Measurements from ENCODE around the gene P2RY8.

DNA sequence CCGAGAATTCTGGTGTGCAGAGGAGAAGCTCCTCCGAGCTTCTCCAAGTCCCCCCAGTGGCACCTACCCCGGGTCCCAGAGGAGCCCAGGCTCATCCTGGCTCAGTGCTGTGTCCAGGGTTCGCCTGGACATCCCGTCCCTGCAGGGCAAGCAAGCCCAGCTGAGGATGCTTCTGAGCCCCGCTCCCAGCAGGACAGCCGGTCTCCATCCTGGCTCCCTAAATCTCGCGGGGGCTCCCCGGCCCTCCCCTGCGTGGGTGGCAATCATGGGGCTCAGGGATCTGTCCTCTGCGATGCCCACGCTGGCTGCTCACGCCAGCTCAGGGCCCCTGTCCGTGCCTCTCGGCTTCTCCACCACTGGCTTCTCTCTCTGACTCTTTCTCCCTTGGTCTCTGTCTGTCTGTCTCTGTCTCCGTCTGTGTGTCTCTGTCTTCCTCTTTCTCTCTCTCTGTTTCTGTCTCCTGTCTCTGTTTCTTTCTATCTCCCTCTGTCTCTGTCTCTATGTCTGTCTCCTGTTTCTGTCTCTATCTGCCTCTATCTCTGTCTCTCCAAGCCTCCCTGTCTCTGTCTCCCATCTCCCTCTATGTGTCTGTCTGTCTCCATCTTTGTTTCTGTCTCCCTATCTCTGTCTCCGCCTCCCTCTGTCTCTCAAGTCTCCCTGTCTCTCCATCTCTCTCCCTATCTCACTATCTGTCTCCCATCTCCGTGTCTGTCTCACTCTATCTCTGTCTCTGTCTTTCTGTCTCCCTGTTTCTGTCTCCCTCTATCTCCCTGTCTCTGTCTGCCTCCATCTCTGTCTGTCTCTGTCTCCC is 117.2 kb downstream of the P2RY8 start:
- TF ChIP-seq, protein P1, sequence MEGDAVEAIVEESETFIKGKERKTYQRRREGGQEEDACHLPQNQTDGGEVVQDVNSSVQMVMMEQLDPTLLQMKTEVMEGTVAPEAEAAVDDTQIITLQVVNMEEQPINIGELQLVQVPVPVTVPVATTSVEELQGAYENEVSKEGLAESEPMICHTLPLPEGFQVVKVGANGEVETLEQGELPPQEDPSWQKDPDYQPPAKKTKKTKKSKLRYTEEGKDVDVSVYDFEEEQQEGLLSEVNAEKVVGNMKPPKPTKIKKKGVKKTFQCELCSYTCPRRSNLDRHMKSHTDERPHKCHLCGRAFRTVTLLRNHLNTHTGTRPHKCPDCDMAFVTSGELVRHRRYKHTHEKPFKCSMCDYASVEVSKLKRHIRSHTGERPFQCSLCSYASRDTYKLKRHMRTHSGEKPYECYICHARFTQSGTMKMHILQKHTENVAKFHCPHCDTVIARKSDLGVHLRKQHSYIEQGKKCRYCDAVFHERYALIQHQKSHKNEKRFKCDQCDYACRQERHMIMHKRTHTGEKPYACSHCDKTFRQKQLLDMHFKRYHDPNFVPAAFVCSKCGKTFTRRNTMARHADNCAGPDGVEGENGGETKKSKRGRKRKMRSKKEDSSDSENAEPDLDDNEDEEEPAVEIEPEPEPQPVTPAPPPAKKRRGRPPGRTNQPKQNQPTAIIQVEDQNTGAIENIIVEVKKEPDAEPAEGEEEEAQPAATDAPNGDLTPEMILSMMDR (IDR thresholded peaks at IDR 0.05; ENCODE audit: low read depth, low read length, poor library complexity, severe bottlenecking), result no peak
- TF ChIP-seq EZH2phosphoT487 (IDR thresholded peaks at IDR 0.05; ENCODE audit: borderline replicate concordance, low read length), result no peak

Data from DOHH2 (cell line).